Measurements from ENCODE around the gene KCNH2. TPM values are rescaled to one million over a fixed set of nuclear protein-coding genes. Genes with fewer than 3 reads are reported as not detected.

The KCNH2 gene
- polyA plus RNA-seq, 3 donors: not detected

DNA sequence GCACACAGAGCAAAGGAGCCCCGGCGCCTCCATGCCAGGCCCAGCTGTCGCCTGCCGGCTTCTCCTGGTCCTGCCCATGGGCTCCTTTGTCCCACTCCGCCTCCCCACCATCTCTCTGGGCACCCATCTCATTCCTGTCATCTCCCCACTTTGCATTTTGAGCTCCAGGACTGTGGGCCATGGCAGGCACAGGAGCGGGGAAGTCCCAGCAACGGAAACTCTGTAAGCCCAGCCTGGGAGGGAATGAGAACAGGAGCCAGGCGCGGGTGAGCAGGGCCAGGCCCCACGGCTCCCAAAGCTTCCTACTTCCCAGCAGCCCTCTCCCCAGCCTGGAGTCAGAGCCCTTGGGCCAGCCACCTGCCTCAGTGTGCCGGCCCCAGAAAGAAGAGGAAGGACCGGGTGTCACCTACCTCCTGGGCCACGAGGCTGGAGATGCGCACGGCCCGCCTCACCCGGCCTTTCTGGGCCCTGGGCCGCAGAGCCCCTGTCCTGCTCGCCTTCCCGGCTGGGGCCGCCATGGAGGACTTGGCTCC is 23.1 kb downstream of the KCNH2 start:
- intact Hi-C loops (cut with micrococcal nuclease): no loop called here
- no peaks in the 10 kb centered on the region for H3K4me1 ChIP-seq (ENCODE audit: control insufficient read depth in 1 of 2, insufficient read depth in 2 of 2, low read length in 2 of 2)
- WGBS (ENCODE audit: insufficient coverage): 77% methylated on average over 17 of the region's 21 CpGs
- no peaks in the 10 kb centered on the region for H3K79me2 ChIP-seq (ENCODE audit: insufficient read depth, low read length)
- Mint-ChIP-seq H3K27me3 (ENCODE audit: low read depth in 3 of 3) (peaks cover 42 to 62% (median 46%) of the 10 kb centered on the region in 3 donors), H3K9me3 (peaks cover 0 to 13% (median 2%) of the 10 kb centered on the region in 7 donors), H3K36me3 (peaks cover 0 to 7% of the 10 kb centered on the region in 2 donors), H3K4me3 (peak overlapping the region in 1 of 2 donors; percentile 28), H3K4me1 (peaks cover 5% of the 10 kb centered on the region), H3K27ac (no peak overlapping the region)
- TF ChIP-seq, protein P1, sequence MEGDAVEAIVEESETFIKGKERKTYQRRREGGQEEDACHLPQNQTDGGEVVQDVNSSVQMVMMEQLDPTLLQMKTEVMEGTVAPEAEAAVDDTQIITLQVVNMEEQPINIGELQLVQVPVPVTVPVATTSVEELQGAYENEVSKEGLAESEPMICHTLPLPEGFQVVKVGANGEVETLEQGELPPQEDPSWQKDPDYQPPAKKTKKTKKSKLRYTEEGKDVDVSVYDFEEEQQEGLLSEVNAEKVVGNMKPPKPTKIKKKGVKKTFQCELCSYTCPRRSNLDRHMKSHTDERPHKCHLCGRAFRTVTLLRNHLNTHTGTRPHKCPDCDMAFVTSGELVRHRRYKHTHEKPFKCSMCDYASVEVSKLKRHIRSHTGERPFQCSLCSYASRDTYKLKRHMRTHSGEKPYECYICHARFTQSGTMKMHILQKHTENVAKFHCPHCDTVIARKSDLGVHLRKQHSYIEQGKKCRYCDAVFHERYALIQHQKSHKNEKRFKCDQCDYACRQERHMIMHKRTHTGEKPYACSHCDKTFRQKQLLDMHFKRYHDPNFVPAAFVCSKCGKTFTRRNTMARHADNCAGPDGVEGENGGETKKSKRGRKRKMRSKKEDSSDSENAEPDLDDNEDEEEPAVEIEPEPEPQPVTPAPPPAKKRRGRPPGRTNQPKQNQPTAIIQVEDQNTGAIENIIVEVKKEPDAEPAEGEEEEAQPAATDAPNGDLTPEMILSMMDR (IDR thresholded peaks at IDR 0.05): no peak
- H3K9ac ChIP-seq (ENCODE audit: insufficient read depth, low read length, poor library complexity, severe bottlenecking): no peak overlapping the region
- no peak overlapping the region for H3K4me3 ChIP-seq (replicated peaks in 1 of 3; ENCODE audit: low read depth in 2 of 3, low read length in 3 of 3)
- H3K27me3 ChIP-seq (ENCODE audit: control insufficient read depth in 2 of 2, insufficient read depth in 2 of 2, low read length in 2 of 2): peaks cover 2 to 48% of the 10 kb centered on the region in 2 donors
- no peak overlapping the region for H2AFZ ChIP-seq (ENCODE audit: insufficient read depth, low read depth, low read length, poor library complexity, severe bottlenecking)
- no peaks in the 10 kb centered on the region for H3K36me3 ChIP-seq (replicated peaks in 1 of 2; ENCODE audit: control insufficient read depth in 1 of 2, insufficient read depth in 2 of 2, low read length in 2 of 2)
- H3K4me2 ChIP-seq (replicated peaks; ENCODE audit: extremely low read depth, low read length, poor library complexity, severe bottlenecking): no peak overlapping the region
- no peaks in the 10 kb centered on the region for H4K20me1 ChIP-seq (ENCODE audit: insufficient read depth, low read length)
- no peak overlapping the region for H3K27ac ChIP-seq (ENCODE audit: low read depth in 1 of 2, low read length in 2 of 2)
- DNase-seq: no peak
- no peaks in the 10 kb centered on the region for H3K9me3 ChIP-seq (replicated peaks in 1 of 2; ENCODE audit: control insufficient read depth in 1 of 2, insufficient read depth in 1 of 2, low read length in 2 of 2)

DNA sequence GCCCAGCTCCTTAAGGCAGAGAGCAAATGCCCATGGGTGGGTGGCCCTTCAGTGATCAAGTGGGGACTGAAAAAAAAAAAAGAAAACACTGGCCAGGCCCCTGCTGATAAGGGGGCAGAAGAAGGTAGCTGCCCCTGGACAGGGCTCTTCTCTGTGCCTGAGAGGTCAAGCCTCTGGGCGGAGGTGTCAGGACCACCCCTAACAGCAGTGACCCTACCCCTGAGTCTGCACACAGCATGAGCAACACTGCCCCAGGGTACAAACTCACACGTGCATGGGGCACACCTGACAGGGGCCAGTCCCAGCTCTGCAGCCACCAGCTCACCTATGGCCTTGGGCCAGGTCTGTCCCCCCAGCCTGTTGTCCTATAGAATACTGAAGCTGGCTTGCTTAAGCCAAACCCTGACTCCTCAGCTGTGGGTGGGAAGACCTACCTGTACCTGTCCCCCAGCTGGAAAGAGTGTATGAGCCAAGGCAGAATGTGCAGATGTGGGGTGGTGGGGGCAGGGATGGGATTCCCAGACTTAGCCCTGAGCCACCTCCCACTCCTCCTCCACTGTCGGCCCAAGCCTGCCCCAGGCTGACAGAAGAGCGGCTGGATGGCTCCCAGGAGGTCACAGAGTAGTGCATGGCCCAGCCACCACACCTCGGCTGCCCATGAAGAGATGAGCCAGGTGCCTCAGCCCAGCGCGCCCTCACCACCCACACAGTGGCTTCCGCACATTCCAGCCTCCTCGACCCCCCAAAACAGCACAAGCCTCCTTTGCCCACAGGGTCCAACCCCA is 23.7 kb downstream of the KCNH2 start:
- no peak for DNase-seq
- Mint-ChIP-seq H3K4me3 (no peak overlapping the region), H3K27me3 (ENCODE audit: low read depth in 3 of 3) (peaks cover 40 to 62% (median 42%) of the 10 kb centered on the region in 3 donors), H3K9me3 (peaks cover 0 to 13% (median 2%) of the 10 kb centered on the region in 7 donors), H3K36me3 (peaks cover 0 to 7% of the 10 kb centered on the region in 2 donors), H3K4me1 (peaks cover 2% of the 10 kb centered on the region), H3K27ac (peak overlapping the region in 1 of 7 donors; percentile 20)
- no peak overlapping the region for H3K4me2 ChIP-seq (replicated peaks; ENCODE audit: extremely low read depth, low read length, poor library complexity, severe bottlenecking)
- H3K9me3 ChIP-seq (replicated peaks in 1 of 2; ENCODE audit: control insufficient read depth in 1 of 2, insufficient read depth in 1 of 2, low read length in 2 of 2): no peaks in the 10 kb centered on the region
- H3K36me3 ChIP-seq (replicated peaks in 1 of 2; ENCODE audit: control insufficient read depth in 1 of 2, insufficient read depth in 2 of 2, low read length in 2 of 2): no peaks in the 10 kb centered on the region
- H3K79me2 ChIP-seq (ENCODE audit: insufficient read depth, low read length): no peaks in the 10 kb centered on the region
- H4K20me1 ChIP-seq (ENCODE audit: insufficient read depth, low read length): no peaks in the 10 kb centered on the region
- H3K4me1 ChIP-seq (ENCODE audit: control insufficient read depth in 1 of 2, insufficient read depth in 2 of 2, low read length in 2 of 2): no peaks in the 10 kb centered on the region
- no peak overlapping the region for H2AFZ ChIP-seq (ENCODE audit: insufficient read depth, low read depth, low read length, poor library complexity, severe bottlenecking)
- no peak overlapping the region for H3K9ac ChIP-seq (ENCODE audit: insufficient read depth, low read length, poor library complexity, severe bottlenecking)
- peaks cover 2 to 42% of the 10 kb centered on the region in 2 donors for H3K27me3 ChIP-seq (ENCODE audit: control insufficient read depth in 2 of 2, insufficient read depth in 2 of 2, low read length in 2 of 2)
- WGBS (ENCODE audit: insufficient coverage): 95% methylated on average over 6 of the region's 9 CpGs
- H3K27ac ChIP-seq (ENCODE audit: low read depth in 1 of 2, low read length in 2 of 2): no peak overlapping the region
- intact Hi-C loops (cut with micrococcal nuclease): no loop called here
- no peak overlapping the region for H3K4me3 ChIP-seq (replicated peaks in 1 of 3; ENCODE audit: low read depth in 2 of 3, low read length in 3 of 3)
- TF ChIP-seq, protein P1 (IDR thresholded peaks at IDR 0.05): no peak
